Naive B cell (primary cell): Measurements from ENCODE around the gene FAF1. TPM values are rescaled to one million over a fixed set of nuclear protein-coding genes. Genes with fewer than 3 reads are reported as not detected.
A peak's percentile ranks its signal among the peaks of the same experiment; 100 is the strongest.

Experiments
- ATAC-seq, 2 donors: fragments of 150-1000 bp; cut with Tn5 transposase; 2 replicates each; pipeline ENCODE4 v1.10.0; 2021; ENCODE audit warnings: low read depth in 2 of 2, mild to moderate bottlenecking in 2 of 2, moderate library complexity in 2 of 2
- DNase-seq: peaks from one replicate; pipeline ENCODE4 v3.0.0; 2022
- H3K27ac Mint-ChIP-seq, 6 donors: one replicate each; pipeline ENCODE4 v1.8.0; 2020 to 2022; ENCODE audit warnings: mild to moderate bottlenecking in 6 of 6, mixed read lengths in 6 of 6, moderate library complexity in 5 of 6, inconsistent platforms in 2 of 6
- H3K27me3 Mint-ChIP-seq, 3 donors: one replicate each; pipeline ENCODE4 v1.8.0; 2021 to 2022; ENCODE audit warnings: mixed read lengths in 3 of 3, mild to moderate bottlenecking in 1 of 3
- H3K36me3 Mint-ChIP-seq, 2 donors: one replicate each; pipeline ENCODE4 v1.8.0; 2020 to 2022; ENCODE audit warnings: mixed read lengths in 2 of 2, inconsistent platforms in 1 of 2, mild to moderate bottlenecking in 1 of 2
- H3K4me1 Mint-ChIP-seq, 3 donors: one replicate each; pipeline ENCODE4 v1.8.0; 2020 to 2022; ENCODE audit warnings: mixed read lengths in 3 of 3, inconsistent platforms in 1 of 3, mild to moderate bottlenecking in 1 of 3, moderate library complexity in 1 of 3
- H3K4me3 Mint-ChIP-seq, 8 donors: one replicate each; pipeline ENCODE4 v1.8.0; 2020 to 2022; ENCODE audit warnings: mild to moderate bottlenecking in 8 of 8, mixed read lengths in 8 of 8, moderate library complexity in 8 of 8, inconsistent platforms in 2 of 8
- H3K9me3 Mint-ChIP-seq, 7 donors: one replicate each; pipeline ENCODE4 v1.8.0; 2020 to 2022; ENCODE audit warnings: mixed read lengths in 7 of 7, mild to moderate bottlenecking in 5 of 7, inconsistent platforms in 2 of 7, moderate library complexity in 1 of 7
- polyA plus RNA-seq, 6 donors: library from polyadenylated mRNA; unstranded; fragments of 300-500 nt; fragmentation: Illumina TruSeq; gene quantifications; one replicate each; pipeline ENCODE4 v1.2.3, GENCODE V29; 2021; ENCODE audit warnings: low read depth in 6 of 6

Gene FAF1
- polyA plus RNA-seq, 6 donors from 2014 or later = 36.4 to 66.5 (median 43.2) TPM

GRCh38 chr1:50418600-50419109 is 541.4 kb downstream of the FAF1 start:
- peaks cover 6 to 36% (median 9%) of the 10 kb centered on the region in 7 donors for H3K9me3 Mint-ChIP-seq
- DNase-seq (no peak), ATAC-seq (no peak)
- peaks cover 15 to 42% of the 10 kb centered on the region in 2 donors for H3K36me3 Mint-ChIP-seq
- H3K4me1 Mint-ChIP-seq = peaks cover 30 to 58% (median 48%) of the 10 kb centered on the region in 3 donors
- H3K27ac Mint-ChIP-seq = no peak overlapping the region
- peak overlapping the region; percentile 23 to 79 (median 58) for H3K4me3 Mint-ChIP-seq
- peaks cover 62 to 88% (median 76%) of the 10 kb centered on the region in 3 donors for H3K27me3 Mint-ChIP-seq

GRCh38 chr1:50417946-50418599 is 542.0 kb downstream of the FAF1 start:
- peak overlapping the region; percentile 23 to 79 (median 58) for H3K4me3 Mint-ChIP-seq

GRCh38 chr1:50417507-50417906 is 542.6 kb downstream of the FAF1 start:
- Mint-ChIP-seq H3K27ac (peak overlapping the region in 3 of 6 donors; percentile 60 to 88 (median 74)), H3K4me1 (peaks cover 22 to 46% (median 38%) of the 10 kb centered on the region in 3 donors), H3K4me3 (peak overlapping the region in 5 of 8 donors; percentile 25 to 59 (median 42))

More at GRCh38 chr1:50417946-50418599, 542.0 kb downstream of the FAF1 start:
- peaks cover 27 to 52% (median 44%) of the 10 kb centered on the region in 3 donors for H3K4me1 Mint-ChIP-seq
- H3K27me3 Mint-ChIP-seq = peaks cover 62 to 88% (median 76%) of the 10 kb centered on the region in 3 donors
- DNase-seq = no peak
- peak overlapping the region in 2 of 6 donors; percentile 43 to 93 for H3K27ac Mint-ChIP-seq
- no peak for ATAC-seq
- peaks cover 15 to 41% of the 10 kb centered on the region in 2 donors for H3K36me3 Mint-ChIP-seq
- peaks cover 6 to 38% (median 12%) of the 10 kb centered on the region in 7 donors for H3K9me3 Mint-ChIP-seq

GRCh38 chr1:50416553-50417453 is 543.3 kb downstream of the FAF1 start:
- peaks cover 15 to 28% of the 10 kb centered on the region in 2 donors for H3K36me3 Mint-ChIP-seq
- ATAC-seq = no peak
- peaks cover 16 to 39% (median 31%) of the 10 kb centered on the region in 3 donors for H3K4me1 Mint-ChIP-seq
- H3K27ac Mint-ChIP-seq = peak overlapping the region in 2 of 6 donors; percentile 61 to 87
- peaks cover 6 to 39% (median 13%) of the 10 kb centered on the region in 7 donors for H3K9me3 Mint-ChIP-seq
- DNase-seq = no peak
- H3K27me3 Mint-ChIP-seq = peaks cover 59 to 84% (median 68%) of the 10 kb centered on the region in 3 donors
- H3K4me3 Mint-ChIP-seq = peak overlapping the region in 5 of 8 donors; percentile 15 to 72 (median 57)

More at GRCh38 chr1:50417507-50417906, 542.6 kb downstream of the FAF1 start:
- peaks cover 63 to 88% (median 75%) of the 10 kb centered on the region in 3 donors for H3K27me3 Mint-ChIP-seq
- ATAC-seq (no peak), DNase-seq (no peak)
- H3K36me3 Mint-ChIP-seq = peaks cover 18 to 35% of the 10 kb centered on the region in 2 donors
- H3K9me3 Mint-ChIP-seq = peaks cover 6 to 42% (median 15%) of the 10 kb centered on the region in 7 donors

- ATAC-seq = no peak
- peaks cover 11 to 35% (median 27%) of the 10 kb centered on the region in 3 donors for H3K4me1 Mint-ChIP-seq
- peak overlapping the region in 3 of 8 donors; percentile 15 to 72 (median 37) for H3K4me3 Mint-ChIP-seq
These were observed 543.9 kb downstream of the FAF1 start for GRCh38 chr1:50416150-50416527.

GRCh38 chr1:50415235-50416149 is 544.6 kb downstream of the FAF1 start:
- H3K36me3 Mint-ChIP-seq = peaks cover 12 to 22% of the 10 kb centered on the region in 2 donors
- peak overlapping the region in 1 of 6 donors; percentile 9 for H3K27ac Mint-ChIP-seq
- peaks cover 60 to 85% (median 61%) of the 10 kb centered on the region in 3 donors for H3K27me3 Mint-ChIP-seq
- peaks cover 3 to 35% (median 13%) of the 10 kb centered on the region in 7 donors for H3K9me3 Mint-ChIP-seq
- H3K4me3 Mint-ChIP-seq = peak overlapping the region in 2 of 8 donors; percentile 37 to 64
- peaks cover 10 to 33% (median 25%) of the 10 kb centered on the region in 3 donors for H3K4me1 Mint-ChIP-seq
- no peak for DNase-seq
- ATAC-seq = no peak

More at GRCh38 chr1:50416150-50416527, 543.9 kb downstream of the FAF1 start:
- H3K27ac Mint-ChIP-seq = no peak overlapping the region
- H3K9me3 Mint-ChIP-seq = peaks cover 3 to 36% (median 13%) of the 10 kb centered on the region in 7 donors
- H3K27me3 Mint-ChIP-seq = peaks cover 58 to 81% (median 62%) of the 10 kb centered on the region in 3 donors
- no peak for DNase-seq
- H3K36me3 Mint-ChIP-seq = peaks cover 12 to 24% of the 10 kb centered on the region in 2 donors

- H3K4me1 Mint-ChIP-seq = peaks cover 3 to 27% (median 19%) of the 10 kb centered on the region in 3 donors
- H3K9me3 Mint-ChIP-seq = peaks cover 3 to 31% (median 15%) of the 10 kb centered on the region in 7 donors
- DNase-seq (no peak), ATAC-seq (no peak)
- H3K27me3 Mint-ChIP-seq = peaks cover 54 to 85% (median 60%) of the 10 kb centered on the region in 3 donors
- peaks cover 5 to 16% of the 10 kb centered on the region in 2 donors for H3K36me3 Mint-ChIP-seq
- H3K4me3 Mint-ChIP-seq = peak overlapping the region in 1 of 8 donors; percentile 64
- H3K27ac Mint-ChIP-seq = peak overlapping the region in 1 of 6 donors; percentile 9
These were observed 545.2 kb downstream of the FAF1 start for GRCh38 chr1:50414853-50415234.

- peak overlapping the region in 1 of 6 donors; percentile 22 for H3K27ac Mint-ChIP-seq
- H3K4me3 Mint-ChIP-seq = no peak overlapping the region
- H3K27me3 Mint-ChIP-seq = peaks cover 52 to 76% (median 57%) of the 10 kb centered on the region in 3 donors
- ATAC-seq = no peak
- peaks cover 0 to 18% (median 12%) of the 10 kb centered on the region in 3 donors for H3K4me1 Mint-ChIP-seq
- H3K36me3 Mint-ChIP-seq = peaks cover 3 to 11% of the 10 kb centered on the region in 2 donors
- H3K9me3 Mint-ChIP-seq = peaks cover 3 to 40% (median 15%) of the 10 kb centered on the region in 7 donors
- DNase-seq = no peak
These were observed 547.1 kb downstream of the FAF1 start for GRCh38 chr1:50412813-50413476.

GRCh38 chr1:50405814-50406213 is 554.3 kb downstream of the FAF1 start:
- Mint-ChIP-seq H3K27me3 (peaks cover 47 to 74% (median 52%) of the 10 kb centered on the region in 3 donors), H3K4me3 (no peak overlapping the region), H3K9me3 (peaks cover 3 to 38% (median 9%) of the 10 kb centered on the region in 7 donors), H3K27ac (no peak overlapping the region), H3K36me3 (peaks cover 0 to 5% of the 10 kb centered on the region in 2 donors), H3K4me1 (no peaks in the 10 kb centered on the region)
- ATAC-seq (no peak), DNase-seq (no peak)

GRCh38 chr1:50393522-50394120 is 566.4 kb downstream of the FAF1 start:
- H3K27ac Mint-ChIP-seq = no peak overlapping the region
- H3K4me3 Mint-ChIP-seq = no peak overlapping the region
- no peaks in the 10 kb centered on the region for H3K4me1 Mint-ChIP-seq
- peaks cover 4% of the 10 kb centered on the region in 2 donors for H3K36me3 Mint-ChIP-seq
- peaks cover 29 to 46% (median 37%) of the 10 kb centered on the region in 3 donors for H3K27me3 Mint-ChIP-seq
- DNase-seq (no peak), ATAC-seq (no peak)
- H3K9me3 Mint-ChIP-seq = peaks cover 4 to 23% (median 8%) of the 10 kb centered on the region in 7 donors
